HG03342 (cell line): Measurements from ENCODE around the gene IRAK1.

Source experiments
- ATAC-seq: cut with Tn5 transposase; IDR thresholded peaks from one replicate; pipeline ENCODE4 v1.9.1; 2021; ENCODE audit warnings: mild to moderate bottlenecking, moderate library complexity; ENCODE audit not compliant: unreplicated experiment

IRAK1 gene

DNA sequence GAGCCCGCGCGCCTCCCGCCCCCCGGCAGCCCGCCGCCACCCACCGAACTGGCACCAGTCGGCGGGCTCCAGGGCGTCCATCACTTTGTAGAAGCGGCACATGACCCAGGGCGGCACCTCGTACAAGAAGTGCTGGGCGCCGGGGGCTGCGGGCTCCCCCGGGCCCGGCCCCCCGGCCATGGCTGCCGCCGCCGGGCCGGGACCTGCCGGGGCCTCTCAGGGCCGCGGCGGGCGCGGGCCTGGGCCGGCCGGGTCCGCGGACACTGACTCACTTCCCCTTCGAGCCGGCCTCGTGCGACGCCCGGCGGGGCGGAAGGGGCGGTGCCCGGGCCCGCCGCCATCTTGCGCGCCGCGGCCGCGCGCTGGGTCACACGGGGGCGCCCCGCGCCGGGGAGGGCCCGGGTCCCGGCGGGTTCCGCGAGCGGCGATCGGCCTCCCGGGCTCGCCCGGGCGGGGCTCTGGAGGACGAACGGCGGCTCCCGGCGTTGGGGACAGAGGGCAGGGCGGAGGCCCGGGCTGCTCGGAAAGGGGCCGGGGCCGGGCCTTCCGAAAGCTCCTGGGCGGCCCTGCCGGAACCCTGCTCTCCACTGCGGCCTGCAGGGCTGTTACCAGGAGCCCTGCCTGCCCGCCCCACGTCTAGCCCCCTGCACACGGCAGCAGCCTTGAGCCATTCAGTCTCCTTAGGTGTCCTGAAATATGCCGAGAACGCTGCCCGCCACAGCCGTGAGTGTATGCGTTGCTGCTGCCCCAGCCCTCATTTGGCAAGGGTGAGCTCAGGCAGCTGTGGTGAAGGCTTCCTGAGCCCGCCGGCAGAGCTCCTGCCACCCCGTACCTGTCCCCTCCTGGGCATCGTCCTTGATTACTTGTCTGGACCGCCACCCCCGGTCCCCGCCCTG is at the start of gene IRAK1:
Gene IRAK1, minus strand, starts transcription at position 270 of the 896 bp plus-strand sequence. Its CDS starts 90 bp downstream, at position 180.
- peak; percentile 58 for ATAC-seq

GRCh38 chrX:154068560-154068959 is 48.9 kb upstream of the IRAK1 start:
- no peak for ATAC-seq

DNA sequence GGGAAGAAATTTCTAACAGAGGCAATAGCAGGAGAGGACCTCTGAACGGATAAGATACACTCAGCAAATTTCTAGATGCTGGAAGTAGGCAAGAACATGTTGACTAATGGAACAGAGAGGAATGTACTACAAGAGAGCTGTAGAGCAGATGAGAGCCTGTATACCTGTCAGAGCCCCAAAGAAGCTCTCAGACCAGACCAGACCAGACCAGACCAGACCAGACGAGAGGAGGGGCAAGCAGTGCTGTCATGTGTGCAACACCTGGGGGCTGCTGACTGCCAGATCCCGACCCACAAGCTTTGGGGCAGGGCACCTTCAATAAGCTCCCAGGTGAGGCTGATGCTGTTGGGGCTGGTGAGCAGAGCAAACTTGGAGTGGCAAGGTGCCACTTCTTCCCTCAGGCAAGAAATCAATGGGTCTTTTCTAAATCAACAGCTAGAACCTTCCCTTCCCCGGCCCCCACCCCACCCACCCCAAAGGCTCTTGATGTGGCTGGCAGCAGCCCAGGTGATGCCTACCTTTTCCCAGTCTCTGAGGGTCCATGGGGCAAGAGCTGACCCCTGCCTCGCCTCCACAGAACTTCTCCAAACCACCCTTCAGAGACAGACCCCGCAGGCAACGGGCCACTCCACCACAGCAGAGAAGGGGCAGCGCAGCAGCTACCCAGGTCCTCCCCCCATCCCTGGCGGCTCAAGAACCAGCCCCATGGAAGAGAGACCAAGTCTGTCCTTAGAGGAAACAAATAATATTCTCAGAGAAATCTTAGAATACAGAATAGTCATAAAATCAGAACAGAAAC is 45.1 kb upstream of the IRAK1 start:
- no peak for ATAC-seq

DNA sequence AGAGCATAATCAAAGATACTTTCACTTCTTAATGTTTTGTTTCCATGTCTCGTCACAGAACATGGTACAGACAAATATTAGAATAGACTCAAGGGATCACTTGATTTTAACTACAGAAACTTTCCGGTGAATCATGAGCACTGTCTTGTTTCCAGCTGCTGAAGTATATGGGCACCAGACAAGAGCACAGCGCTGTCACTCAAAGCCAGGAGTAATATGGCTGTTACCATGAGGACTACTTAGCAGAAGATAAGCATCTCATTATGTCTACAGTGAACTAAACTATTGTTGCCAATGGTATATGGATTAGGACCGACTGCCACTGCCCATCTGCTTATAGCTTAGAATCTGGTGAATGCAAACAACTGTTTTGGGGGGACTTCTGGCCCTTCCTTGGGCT is 43.5 kb upstream of the IRAK1 start:
- ATAC-seq: no peak

- no peak for ATAC-seq
Observed at GRCh38 chrX:154061801-154062200, 42.1 kb upstream of the IRAK1 start.

- ATAC-seq: no peak
Observed at GRCh38 chrX:154059729-154060245, 40.1 kb upstream of the IRAK1 start.

GRCh38 chrX:154059231-154059630 is 39.5 kb upstream of the IRAK1 start:
- ATAC-seq: no peak

- no peak for ATAC-seq
Observed at GRCh38 chrX:154058214-154058997, 38.7 kb upstream of the IRAK1 start.

- ATAC-seq: no peak
Observed at GRCh38 chrX:154057791-154058190, 38.1 kb upstream of the IRAK1 start.

DNA sequence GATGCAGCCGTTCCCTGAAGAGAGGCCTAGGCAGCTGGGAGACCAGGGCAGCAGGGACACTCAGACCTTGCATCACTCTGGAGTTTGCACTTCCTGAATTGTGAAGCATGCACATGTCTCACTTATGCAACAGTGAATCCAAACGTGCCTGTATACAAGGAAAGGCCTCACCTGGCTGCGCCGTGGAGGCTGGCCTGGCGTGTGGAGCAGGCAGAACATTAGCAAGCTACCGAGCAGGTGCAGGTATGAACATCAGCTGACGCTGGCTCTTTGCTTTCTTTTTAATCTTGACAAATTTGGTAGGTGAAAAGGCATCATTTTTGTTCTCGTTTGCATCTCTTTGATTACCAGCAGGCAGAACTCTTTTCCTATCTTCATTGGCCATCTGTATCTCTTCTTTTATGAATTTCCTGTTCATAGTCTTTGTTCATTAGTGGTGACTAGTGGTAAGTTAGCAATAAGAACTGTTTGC is 37.1 kb upstream of the IRAK1 start:
- no peak for ATAC-seq

DNA sequence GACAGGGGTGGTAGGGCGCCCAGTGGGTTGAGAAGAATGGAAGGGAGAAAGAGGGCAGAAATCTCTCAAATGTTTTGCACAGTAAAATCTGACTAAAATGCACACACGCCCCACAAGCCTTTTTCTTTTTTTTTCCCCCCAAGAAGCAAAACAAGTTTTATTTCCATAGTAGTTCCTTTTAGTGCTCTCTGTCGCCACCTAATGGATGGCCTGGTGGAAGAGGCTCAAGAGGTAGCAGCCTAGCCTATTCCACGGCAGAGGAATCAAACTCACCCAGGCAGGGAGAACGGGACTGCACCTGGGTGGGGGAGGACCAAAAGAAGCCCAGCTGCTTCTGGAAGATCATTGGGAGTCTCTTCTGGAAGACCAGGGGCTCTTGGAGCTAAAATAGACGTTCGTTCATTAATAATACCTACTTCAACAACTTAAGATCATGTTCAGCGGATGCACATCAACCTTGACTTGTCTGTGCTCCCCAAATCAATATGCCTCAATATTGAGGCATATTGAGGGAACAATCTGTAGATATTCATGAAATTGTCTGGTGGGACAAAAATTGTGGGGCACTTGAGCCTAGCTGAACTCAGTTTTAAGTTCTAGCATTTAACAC is 31.6 kb upstream of the IRAK1 start:
- no peak for ATAC-seq

DNA sequence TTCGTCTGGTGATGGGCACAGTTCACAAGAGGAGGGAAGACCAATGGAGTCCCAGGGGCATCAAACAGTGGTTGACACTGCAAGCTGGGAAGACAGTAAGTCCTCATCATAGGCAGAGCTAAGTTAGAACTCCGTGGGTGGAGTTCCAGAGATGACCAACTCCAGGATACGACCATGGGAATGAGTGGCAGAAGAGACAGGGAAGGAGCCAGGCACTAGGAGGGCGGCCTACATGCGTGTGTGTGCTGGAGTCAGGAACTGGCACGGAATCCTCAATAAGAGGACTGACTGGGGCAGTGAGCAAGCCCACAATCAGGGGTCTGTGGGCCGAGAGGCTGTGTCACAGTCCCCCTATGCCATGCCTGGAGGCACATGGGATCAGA is 30.4 kb upstream of the IRAK1 start:
- no peak for ATAC-seq

GRCh38 chrX:154049209-154050112 is 29.8 kb upstream of the IRAK1 start:
- no peak for ATAC-seq

- ATAC-seq: no peak
Observed at GRCh38 chrX:154048398-154048797, 28.7 kb upstream of the IRAK1 start.

DNA sequence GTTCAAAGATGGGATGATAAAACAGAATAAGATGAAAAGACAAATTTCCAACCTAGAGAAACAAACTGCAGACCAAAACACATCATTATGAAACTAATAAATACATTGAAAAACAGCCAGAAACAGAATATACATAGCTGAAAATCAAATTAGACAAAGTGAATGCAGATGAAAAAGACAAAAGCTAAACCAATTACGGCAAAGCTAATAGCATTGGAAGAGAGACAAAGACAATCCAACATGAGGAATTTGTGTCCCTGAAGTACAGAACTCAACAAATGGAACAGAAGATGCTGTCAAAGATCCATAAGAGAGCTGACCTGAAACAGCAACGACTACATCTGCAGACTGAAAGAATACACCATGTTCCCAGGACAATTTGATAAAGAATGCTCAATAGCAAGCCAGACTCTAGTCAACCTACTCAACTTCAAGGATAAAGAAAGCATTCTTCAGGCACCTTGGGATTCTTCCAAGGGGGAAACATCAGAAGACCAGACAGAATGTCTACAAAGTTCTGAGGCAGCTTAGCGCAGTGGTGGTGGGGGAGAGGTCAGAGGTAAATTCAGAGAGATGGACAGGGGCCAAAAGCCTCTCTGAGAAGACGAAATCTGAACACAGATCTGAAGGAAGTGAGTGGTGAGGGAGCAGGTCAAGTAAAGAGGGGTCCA is 27.4 kb upstream of the IRAK1 start:
- no peak for ATAC-seq

DNA sequence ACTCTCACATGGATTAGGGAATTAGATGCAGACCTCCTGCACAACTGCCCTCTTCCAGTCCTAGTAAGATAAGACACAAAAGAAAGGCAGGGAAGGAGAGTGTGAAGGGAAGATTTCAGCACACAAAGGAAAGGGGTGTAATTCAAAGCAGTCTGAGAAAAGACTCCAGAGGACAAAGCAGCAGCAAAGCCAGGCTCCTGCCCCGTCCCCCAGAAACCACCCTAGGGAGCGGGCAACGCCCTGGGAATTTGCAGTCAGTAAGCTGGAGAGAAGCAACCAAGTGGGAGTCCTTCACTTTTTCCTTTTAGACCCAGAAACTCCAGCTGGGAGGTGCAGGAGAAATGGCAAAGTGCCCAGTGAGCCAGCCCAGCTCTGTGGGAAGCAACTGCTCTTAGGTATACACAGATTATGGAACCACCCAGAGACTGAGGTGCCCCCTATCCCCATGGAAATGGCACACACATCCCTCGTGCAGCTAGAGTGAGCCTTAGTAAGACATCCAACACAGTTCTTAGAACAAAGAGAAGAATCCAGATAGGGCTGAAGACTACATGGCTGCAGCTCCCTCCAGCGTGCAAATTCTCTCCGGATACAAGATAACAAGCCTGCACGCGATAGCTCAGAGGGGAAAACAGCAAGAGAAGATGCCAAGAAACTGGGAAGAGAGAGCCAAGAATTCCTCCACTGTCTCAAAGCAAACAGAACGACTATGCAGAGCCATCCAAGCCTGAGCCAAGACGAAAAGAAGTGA is 26.5 kb upstream of the IRAK1 start:
- ATAC-seq: no peak

GRCh38 chrX:154044091-154044490 is 24.4 kb upstream of the IRAK1 start:
- no peak for ATAC-seq
